OCI-LY1 (cell line): ENCODE measurements around the gene DDX10.

Experiments used
- EZH2 ChIP-seq: fragments of 200-600 bp; sonication (generic), shearing (Covaris generic); IDR thresholded peaks from 2 replicates; pipeline ENCODE4 v1.8.0; 2017; ENCODE audit warnings: borderline replicate concordance, mixed run types, mild to moderate bottlenecking, antibody characterized with exemption, low read length, moderate library complexity, mixed read lengths
- TF ChIP-seq, protein P1 (sequence below): fragments of 200-600 bp; sonication (generic), shearing (Covaris generic); IDR thresholded peaks from 2 replicates; pipeline ENCODE4 v1.5.1; 2017; ENCODE audit warnings: mild to moderate bottlenecking, antibody characterized with exemption, low read length, moderate library complexity, mixed read lengths

DNA sequence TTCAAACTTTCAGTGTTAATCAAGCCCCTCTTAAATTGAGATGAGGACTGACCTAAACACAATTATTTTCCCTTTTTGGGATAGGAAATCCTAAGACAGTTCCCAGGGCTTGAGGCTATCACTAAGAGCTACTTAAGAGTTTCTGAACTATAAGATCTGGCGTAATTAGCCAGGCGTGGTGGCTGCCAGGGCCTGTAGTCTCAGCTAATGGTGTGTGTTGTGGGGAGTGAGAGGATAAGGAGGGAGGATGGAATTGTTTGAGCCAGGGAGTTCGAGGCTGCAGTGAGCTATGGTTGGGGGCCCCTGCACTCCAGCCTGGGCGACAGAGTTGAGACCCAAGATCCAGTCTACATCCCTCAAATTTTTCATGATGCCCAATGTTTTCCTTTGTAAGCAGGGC is 47.8 kb upstream of the DDX10 start:
- TF ChIP-seq, protein P1, sequence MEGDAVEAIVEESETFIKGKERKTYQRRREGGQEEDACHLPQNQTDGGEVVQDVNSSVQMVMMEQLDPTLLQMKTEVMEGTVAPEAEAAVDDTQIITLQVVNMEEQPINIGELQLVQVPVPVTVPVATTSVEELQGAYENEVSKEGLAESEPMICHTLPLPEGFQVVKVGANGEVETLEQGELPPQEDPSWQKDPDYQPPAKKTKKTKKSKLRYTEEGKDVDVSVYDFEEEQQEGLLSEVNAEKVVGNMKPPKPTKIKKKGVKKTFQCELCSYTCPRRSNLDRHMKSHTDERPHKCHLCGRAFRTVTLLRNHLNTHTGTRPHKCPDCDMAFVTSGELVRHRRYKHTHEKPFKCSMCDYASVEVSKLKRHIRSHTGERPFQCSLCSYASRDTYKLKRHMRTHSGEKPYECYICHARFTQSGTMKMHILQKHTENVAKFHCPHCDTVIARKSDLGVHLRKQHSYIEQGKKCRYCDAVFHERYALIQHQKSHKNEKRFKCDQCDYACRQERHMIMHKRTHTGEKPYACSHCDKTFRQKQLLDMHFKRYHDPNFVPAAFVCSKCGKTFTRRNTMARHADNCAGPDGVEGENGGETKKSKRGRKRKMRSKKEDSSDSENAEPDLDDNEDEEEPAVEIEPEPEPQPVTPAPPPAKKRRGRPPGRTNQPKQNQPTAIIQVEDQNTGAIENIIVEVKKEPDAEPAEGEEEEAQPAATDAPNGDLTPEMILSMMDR, result no peak
- TF ChIP-seq EZH2, result no peak
